ENCODE results near the gene PRSS3.
A peak's percentile ranks its signal among the peaks of the same experiment; 100 is the strongest.
"Not testable (repeated sequence)": the region's sequence is repeated elsewhere in the genome, so short reads cannot be mapped to it uniquely, and the experiment has no call there.

Gene PRSS3

DNA sequence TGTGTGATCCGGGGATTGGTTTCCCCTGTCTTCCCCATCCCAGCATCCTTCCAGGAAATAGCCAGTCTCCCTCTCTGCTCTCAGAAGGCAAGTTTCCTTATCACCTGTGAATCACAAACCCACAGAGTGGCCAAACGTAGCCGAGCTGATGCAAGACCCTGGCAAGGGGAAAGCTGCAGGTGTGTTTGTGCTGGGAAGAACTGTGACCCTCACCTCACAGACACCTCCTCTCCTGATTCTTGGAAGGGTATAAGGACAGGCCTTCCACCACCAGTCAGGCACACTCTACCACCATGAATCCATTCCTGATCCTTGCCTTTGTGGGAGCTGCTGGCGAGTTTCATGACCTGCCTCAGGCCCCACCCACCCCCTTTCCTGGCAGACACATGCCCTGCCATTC, at the start of gene PRSS3:
Gene PRSS3 (plus strand): TSS at position 281 of the 400 bp plus-strand sequence. CDS start 13 bp downstream, at position 294.
- DNase-seq (ENCODE audit: low spot score) (no peak), FAIRE-seq (no peak)

- FAIRE-seq (no peak), DNase-seq (ENCODE audit: low spot score) (no peak)
These were observed 46.6 kb upstream of the PRSS3 start for GRCh38 chr9:33748633-33749304.

GRCh38 chr9:33749305-33749654, 46.1 kb upstream of the PRSS3 start:
- not testable (repeated sequence) for DNase-seq (ENCODE audit: low spot score)

GRCh38 chr9:33750307-33750838, 45.0 kb upstream of the PRSS3 start:
- DNase-seq (ENCODE audit: low spot score): no peak
- FAIRE-seq: no peak

More at GRCh38 chr9:33749305-33749654, 46.1 kb upstream of the PRSS3 start:
- not testable (repeated sequence) for FAIRE-seq

- no peak for FAIRE-seq
These were observed 44.5 kb upstream of the PRSS3 start for GRCh38 chr9:33750839-33751339.

GRCh38 chr9:33751536-33752129, 43.7 kb upstream of the PRSS3 start:
- DNase-seq (ENCODE audit: low spot score) (no peak), FAIRE-seq (no peak)

More at GRCh38 chr9:33750839-33751339, 44.5 kb upstream of the PRSS3 start:
- no peak for DNase-seq (ENCODE audit: low spot score)

GRCh38 chr9:33752130-33752637, 43.2 kb upstream of the PRSS3 start:
- DNase-seq (ENCODE audit: low spot score): no peak
- no peak for FAIRE-seq

GRCh38 chr9:33752789-33753188, 42.6 kb upstream of the PRSS3 start:
- FAIRE-seq; DNase-seq (ENCODE audit: low spot score): not testable (repeated sequence)

DNA sequence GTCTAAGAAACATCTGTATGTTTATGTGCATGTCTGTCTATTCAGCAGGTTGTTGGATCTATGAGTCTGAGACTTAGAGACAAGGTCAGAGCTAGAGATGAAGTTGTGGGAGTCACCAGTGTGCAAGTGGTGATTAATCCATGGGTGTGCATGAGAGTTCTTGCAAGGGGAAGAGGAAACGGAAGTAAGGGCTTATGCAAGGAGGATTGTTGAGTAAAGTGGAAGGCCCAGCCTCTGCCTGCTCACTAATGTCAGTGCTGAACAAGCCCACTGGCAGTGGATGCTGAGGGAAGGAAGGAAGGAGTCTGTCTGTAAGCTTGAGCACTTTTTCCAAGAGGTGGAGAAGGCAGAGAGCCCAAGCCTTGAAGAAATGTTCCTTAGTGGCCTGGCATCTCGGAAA, 35.7 kb upstream of the PRSS3 start:
- peak; percentile 13 for FAIRE-seq
- DNase-seq (ENCODE audit: low spot score): not testable (repeated sequence)

DNA sequence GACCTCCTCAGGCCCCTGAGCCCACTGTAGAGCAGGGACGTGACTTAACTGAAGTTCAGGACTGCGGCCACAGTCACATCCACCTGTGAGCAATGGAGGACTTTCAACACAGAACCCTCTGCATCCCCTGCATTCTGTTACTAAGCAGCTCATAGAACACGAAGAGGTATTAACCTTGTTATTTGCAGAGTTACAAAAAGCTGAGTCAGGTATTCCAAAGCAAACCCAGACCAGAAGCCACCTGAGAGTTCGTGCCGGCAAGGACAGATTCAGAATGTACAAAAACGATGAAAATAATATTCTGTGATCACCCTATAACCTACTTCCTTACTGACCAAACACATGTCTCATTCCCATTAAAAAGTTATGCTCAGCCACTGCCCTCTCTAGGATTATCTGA, 33.0 kb upstream of the PRSS3 start:
- no peak for FAIRE-seq

GRCh38 chr9:33763709-33764108, 31.7 kb upstream of the PRSS3 start:
- not testable (repeated sequence) for FAIRE-seq; DNase-seq (ENCODE audit: low spot score)

More for the DNA sequence above, 33.0 kb upstream of the PRSS3 start:
- no peak for DNase-seq (ENCODE audit: low spot score)

- peak; percentile 31 for DNase-seq (ENCODE audit: low spot score)
- peak; percentile 13 for FAIRE-seq
These were observed 29.9 kb upstream of the PRSS3 start for GRCh38 chr9:33765411-33765810.

DNA sequence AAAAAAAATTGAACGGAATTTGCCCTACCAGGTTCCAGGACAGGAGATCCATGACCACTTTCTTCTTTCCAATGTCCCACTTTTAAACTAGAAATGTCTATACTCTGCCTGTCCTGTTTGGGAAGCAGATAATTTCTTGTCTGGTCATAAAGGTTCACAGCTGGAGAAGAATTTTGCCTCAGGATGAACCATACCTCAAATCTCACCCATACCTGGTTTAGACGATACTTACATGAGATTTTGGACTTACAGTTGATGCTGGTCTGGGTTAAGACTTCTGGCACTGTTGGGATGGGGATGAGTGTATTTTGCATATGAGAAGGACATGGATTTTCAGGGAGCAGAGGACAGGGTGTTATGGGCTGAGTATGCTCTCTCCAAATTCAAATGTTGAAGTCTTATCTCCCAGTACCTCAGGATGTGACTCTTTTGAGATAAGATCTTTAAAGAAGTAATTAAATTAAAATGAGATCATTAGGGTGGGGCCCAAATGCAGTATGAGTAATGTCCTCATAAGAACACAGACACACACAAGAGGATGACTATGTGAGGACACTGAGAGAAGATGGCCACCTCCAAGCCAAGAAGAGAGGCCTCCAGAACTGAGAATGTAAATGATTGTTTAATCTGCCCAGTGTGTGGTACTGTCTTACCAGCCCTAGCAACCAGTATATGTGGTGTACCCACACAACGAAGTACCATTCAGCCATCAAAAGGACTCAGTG, 25.0 kb upstream of the PRSS3 start:
- not testable (repeated sequence) for DNase-seq (ENCODE audit: low spot score)
- FAIRE-seq: peak; percentile 70

DNA sequence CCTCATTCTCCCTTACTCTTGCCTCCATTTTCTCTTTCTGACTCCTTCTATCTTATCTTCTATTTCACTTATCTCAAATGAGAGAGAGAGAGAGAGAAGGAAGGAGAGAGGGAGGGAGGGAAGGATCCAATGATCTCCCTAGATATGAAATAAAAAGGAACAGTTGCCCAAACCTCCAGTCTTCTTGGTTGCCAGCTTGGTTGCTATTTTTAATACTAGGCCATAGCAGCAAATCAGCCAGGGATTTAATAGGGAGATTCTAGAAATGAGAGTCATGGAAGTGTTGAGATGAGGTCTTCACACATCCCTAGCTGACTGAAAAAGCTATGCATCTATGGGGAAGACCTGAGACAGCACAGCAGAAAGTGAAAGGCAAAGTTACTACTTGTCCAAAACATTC, 22.2 kb upstream of the PRSS3 start:
- FAIRE-seq; DNase-seq (ENCODE audit: low spot score): not testable (repeated sequence)

DNA sequence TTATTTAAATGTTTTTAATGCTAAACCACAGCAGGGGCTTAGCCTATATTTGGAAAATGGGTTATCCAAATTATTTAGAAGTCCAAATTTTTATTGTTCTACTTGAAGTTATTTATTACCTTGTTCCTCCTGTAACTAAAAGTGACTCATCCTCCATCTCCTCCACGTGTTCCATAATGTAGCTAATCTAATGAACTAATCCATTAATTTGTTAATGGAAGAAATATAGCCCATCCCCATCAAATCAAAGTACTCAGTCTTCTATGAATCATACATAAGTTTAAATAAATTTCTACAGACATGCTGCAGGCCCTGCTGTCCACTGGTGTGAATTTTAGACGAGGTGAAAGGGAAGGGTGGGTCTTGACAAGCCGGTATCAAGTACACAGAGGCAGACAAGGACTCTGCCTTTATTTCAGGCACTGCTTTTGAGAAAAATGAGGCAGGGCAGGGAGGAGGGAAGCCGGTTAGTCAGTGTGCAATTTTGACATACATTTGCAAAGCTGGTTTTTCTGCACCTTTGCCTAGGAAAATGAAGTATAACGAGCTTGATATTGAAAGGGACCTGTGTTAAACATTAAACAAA, 21.2 kb upstream of the PRSS3 start:
- DNase-seq (ENCODE audit: low spot score); FAIRE-seq: not testable (repeated sequence)

- FAIRE-seq (no peak), DNase-seq (ENCODE audit: low spot score) (no peak)
These were observed 18.8 kb upstream of the PRSS3 start for GRCh38 chr9:33776578-33776977.

- FAIRE-seq: peak; percentile 94
- peak; percentile 67 for DNase-seq (ENCODE audit: low spot score)
These were observed 16.5 kb upstream of the PRSS3 start for GRCh38 chr9:33778700-33779351.

DNA sequence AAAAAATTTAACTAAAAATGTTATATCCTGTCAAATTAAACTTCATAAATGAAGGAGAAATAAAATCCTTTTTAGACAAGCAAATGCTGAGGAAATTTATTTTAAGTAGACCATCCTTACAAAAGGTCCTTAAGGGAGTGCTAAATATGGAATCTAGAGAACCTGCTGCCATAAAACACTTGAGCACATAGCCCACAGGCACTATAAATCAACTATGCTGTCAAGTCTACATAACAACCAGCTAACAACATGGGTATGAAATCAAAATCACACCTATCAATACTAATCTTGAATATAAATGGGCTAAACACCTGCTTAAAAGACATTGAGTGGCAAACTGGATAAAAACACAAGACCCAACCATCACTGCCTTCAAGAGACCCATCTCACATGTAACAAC, 15.1 kb upstream of the PRSS3 start:
- no peak for DNase-seq (ENCODE audit: low spot score)
- FAIRE-seq: no peak

GRCh38 chr9:33781736-33782135, 13.6 kb upstream of the PRSS3 start:
- DNase-seq (ENCODE audit: low spot score): no peak
- FAIRE-seq: no peak

DNA sequence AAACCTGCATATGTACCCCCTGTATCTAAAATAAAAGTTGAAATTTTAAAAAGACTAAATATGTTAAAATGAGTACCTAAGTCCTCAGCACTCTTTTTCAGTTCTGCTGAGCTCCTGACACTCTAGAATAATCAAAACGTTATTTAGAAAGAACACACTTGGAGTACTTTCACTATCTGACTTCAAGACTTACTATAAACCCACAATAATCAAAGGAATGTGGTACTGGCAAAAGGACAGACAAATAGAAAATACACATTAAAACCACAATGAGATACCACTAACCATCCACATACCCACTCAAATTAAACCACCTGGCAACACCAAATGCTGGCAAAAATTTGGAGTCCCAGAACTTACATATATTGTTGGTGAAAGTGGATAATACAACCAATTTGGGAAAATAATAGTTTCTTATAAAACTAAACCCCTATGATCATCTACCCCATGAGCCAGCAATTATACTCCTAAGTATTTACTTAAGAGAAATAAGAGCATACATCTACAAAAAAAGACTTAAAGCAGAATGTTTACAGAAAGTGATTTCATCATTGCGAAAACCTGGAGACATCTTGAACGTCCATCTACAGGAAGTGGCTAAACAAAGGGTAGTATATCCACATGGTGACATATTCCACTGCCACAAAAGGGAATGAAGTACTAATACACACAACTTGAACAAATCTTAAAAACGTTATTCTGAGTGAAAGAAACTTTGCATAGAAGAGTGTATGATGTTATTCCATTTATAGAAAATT, 12.8 kb upstream of the PRSS3 start:
- FAIRE-seq: no peak
- no peak for DNase-seq (ENCODE audit: low spot score)

Measured in urothelium cell line (cell line).